ENCODE results near the gene OXSM.
A peak's percentile ranks its signal among the peaks of the same experiment; 100 is the strongest.

Gene OXSM

GRCh38 chr3:25789596-25790556, at the start of gene OXSM:
OXSM (plus strand) TSS chr3:25790090; CDS start chr3:25791021, 931 bp downstream.
- DNase-seq (ENCODE audit: low read depth, low spot score) = peak; percentile 95

GRCh38 chr3:25744470-25744869, 45.4 kb upstream of the OXSM start:
- DNase-seq (ENCODE audit: low read depth, low spot score) = no peak

- peak; percentile 2 for DNase-seq (ENCODE audit: low read depth, low spot score)
Observed at GRCh38 chr3:25747033-25747432, 42.9 kb upstream of the OXSM start.

- no peak for DNase-seq (ENCODE audit: low read depth, low spot score)
Observed at GRCh38 chr3:25748189-25748588, 41.7 kb upstream of the OXSM start.

- no peak for DNase-seq (ENCODE audit: low read depth, low spot score)
Observed at GRCh38 chr3:25749031-25749581, 40.8 kb upstream of the OXSM start.

GRCh38 chr3:25751048-25751447, 38.8 kb upstream of the OXSM start:
- no peak for DNase-seq (ENCODE audit: low read depth, low spot score)

GRCh38 chr3:25751725-25752124, 38.2 kb upstream of the OXSM start:
- no peak for DNase-seq (ENCODE audit: low read depth, low spot score)

- DNase-seq (ENCODE audit: low read depth, low spot score) = no peak
Observed at GRCh38 chr3:25768851-25769250, 21.0 kb upstream of the OXSM start.

- no peak for DNase-seq (ENCODE audit: low read depth, low spot score)
Observed at GRCh38 chr3:25775936-25776335, 14.0 kb upstream of the OXSM start.

GRCh38 chr3:25780618-25781017, 9.3 kb upstream of the OXSM start:
- no peak for DNase-seq (ENCODE audit: low read depth, low spot score)

GRCh38 chr3:25781145-25781757, 8.6 kb upstream of the OXSM start:
- DNase-seq (ENCODE audit: low read depth, low spot score) = no peak

- DNase-seq (ENCODE audit: low read depth, low spot score) = no peak
Observed at GRCh38 chr3:25781758-25782594, 7.9 kb upstream of the OXSM start.

- DNase-seq (ENCODE audit: low read depth, low spot score) = no peak
Observed at GRCh38 chr3:25782636-25782937, 7.3 kb upstream of the OXSM start.

- peak; percentile 96 for DNase-seq (ENCODE audit: low read depth, low spot score)
Observed at GRCh38 chr3:25782938-25783660, 6.8 kb upstream of the OXSM start, which contains the start of gene NGLY1. NGLY1 (minus strand) TSS chr3:25783443; CDS start chr3:25783390, 53 bp downstream.

GRCh38 chr3:25783661-25784512, 6.0 kb upstream of the OXSM start:
- DNase-seq (ENCODE audit: low read depth, low spot score) = peak; percentile 71

- DNase-seq (ENCODE audit: low read depth, low spot score) = no peak
Observed at GRCh38 chr3:25784971-25785370, 4.9 kb upstream of the OXSM start.

- DNase-seq (ENCODE audit: low read depth, low spot score) = no peak
Observed at GRCh38 chr3:25785826-25786225, 4.1 kb upstream of the OXSM start.

- DNase-seq (ENCODE audit: low read depth, low spot score) = no peak
Observed at GRCh38 chr3:25787689-25788088, 2.2 kb upstream of the OXSM start.

GRCh38 chr3:25789209-25789595, 688 bp upstream of the OXSM start:
- no peak for DNase-seq (ENCODE audit: low read depth, low spot score)

GRCh38 chr3:25801786-25802185, 11.9 kb downstream of the OXSM start:
- DNase-seq (ENCODE audit: low read depth, low spot score) = no peak

All from astrocyte of the hippocampus (primary cell).